Neural cell (in vitro differentiated cells): ENCODE data around the gene KDM8.

ENCODE experiments used
- EZH2 ChIP-seq: fragments of 200-600, 300-800 bp; shearing (Covaris generic), sonication (generic); IDR thresholded peaks from 2 replicates; pipeline ENCODE4 v1.6.1; 2014; ENCODE audit warnings: antibody characterized with exemption, low read length, borderline replicate concordance, mild to moderate bottlenecking; ENCODE audit not compliant: insufficient read depth, poor library complexity, severe bottlenecking
- POLR2AphosphoS5 ChIP-seq: IDR thresholded peaks from 2 replicates; pipeline ENCODE4 v1.6.1; 2012
- TF ChIP-seq, protein P1 (sequence below): fragments of 450-650 bp; IDR thresholded peaks from 2 replicates; pipeline ENCODE4 v1.5.1; 2014; ENCODE audit warnings: antibody characterized with exemption, mild to moderate bottlenecking, moderate library complexity; ENCODE audit not compliant: poor library complexity, severe bottlenecking

DNA sequence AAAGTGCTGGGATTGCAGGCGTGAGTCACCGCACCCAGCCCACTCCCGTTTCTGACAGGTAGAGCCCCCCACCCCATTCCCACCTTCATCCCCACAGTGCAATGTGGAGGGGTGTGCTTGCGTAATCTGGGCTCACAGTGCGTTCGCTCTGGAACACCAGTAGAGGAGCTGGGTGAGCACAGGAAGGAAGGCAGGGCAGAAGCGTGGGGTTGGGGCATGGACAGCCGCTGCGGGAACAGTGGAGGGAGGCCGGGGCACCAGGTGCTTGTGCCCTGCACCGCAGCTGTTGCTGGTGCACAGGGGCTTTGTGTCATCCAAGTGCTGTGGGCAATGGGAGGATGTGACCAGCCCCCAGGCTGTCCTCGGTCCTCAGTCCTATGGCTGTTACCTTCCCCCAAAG, 24.7 kb downstream of the KDM8 start:
- TF ChIP-seq, protein P1, sequence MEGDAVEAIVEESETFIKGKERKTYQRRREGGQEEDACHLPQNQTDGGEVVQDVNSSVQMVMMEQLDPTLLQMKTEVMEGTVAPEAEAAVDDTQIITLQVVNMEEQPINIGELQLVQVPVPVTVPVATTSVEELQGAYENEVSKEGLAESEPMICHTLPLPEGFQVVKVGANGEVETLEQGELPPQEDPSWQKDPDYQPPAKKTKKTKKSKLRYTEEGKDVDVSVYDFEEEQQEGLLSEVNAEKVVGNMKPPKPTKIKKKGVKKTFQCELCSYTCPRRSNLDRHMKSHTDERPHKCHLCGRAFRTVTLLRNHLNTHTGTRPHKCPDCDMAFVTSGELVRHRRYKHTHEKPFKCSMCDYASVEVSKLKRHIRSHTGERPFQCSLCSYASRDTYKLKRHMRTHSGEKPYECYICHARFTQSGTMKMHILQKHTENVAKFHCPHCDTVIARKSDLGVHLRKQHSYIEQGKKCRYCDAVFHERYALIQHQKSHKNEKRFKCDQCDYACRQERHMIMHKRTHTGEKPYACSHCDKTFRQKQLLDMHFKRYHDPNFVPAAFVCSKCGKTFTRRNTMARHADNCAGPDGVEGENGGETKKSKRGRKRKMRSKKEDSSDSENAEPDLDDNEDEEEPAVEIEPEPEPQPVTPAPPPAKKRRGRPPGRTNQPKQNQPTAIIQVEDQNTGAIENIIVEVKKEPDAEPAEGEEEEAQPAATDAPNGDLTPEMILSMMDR = no peak
- no peak for TF ChIP-seq POLR2AphosphoS5
- no peak for TF ChIP-seq EZH2
